Measurements from ENCODE around the gene BTBD3.
A peak's percentile ranks its signal among the peaks of the same experiment; 100 is the strongest.

Gene BTBD3

DNA sequence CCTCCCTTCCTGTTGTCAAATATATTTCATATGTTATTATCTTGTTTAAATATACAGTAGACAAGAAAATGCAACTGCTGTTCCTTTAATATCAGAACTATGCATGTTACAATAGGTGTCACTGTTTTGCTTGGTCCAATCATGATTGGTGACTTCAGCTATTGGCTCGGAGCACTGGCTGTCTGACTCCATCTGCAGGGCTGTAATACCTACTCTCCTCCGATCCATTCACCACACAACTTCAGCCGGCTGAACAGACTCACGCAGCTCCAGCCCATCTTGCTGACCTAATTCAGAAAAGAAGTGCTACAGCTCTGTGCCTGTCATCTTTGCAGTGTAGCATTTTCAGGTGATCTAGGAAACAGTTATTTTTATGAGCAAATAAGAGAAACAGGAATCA, at the start of gene BTBD3:
BTBD3 (plus strand) TSS at position 231 of the 400 bp plus-strand sequence. CDS start 383 bp downstream, outside the sequence.
- no peak for DNase-seq

- DNase-seq, result no peak
Measured at GRCh38 chr20:11869641-11870040, 48.1 kb upstream of the BTBD3 start.

DNA sequence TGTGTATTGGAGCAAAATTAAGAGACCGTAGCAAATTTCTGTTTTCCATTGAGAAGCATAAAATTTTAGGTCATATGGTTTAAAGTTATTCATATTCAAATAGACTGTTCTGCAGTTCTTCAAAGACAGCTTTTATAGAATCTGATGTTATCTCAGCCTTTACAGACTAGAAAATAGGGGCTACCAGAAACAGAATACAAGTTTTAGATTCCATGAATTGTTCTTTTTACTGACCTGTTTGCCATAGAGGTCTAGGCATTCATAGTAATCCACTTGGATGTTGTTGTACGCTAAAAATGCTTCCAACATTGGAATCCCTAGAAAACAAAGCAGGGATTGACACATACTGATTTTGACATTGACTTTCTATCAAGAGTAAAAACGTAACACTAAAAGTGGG, 47.3 kb upstream of the BTBD3 start:
- no peak for DNase-seq

DNA sequence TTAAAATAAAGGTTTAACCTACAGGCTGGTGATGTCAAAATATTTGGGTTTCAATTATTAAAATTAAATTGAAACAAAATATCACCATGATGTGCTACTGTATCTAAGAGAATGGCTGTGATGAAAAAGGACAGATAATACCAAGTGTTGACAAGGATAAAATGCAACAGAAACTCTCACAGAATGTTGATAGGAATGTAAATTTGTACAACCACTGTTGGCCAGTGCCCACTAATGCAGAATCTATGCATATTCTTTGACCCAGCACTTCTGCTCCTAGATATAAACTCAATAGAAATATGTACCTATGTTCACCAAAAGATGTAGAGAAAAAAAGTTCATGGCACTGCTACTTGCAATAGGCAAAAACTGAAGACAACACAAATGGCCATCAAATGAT, 41.1 kb upstream of the BTBD3 start:
- DNase-seq, result no peak

- DNase-seq, result no peak
Measured at GRCh38 chr20:11880680-11881079, 37.0 kb upstream of the BTBD3 start.

- DNase-seq, result no peak
Measured at GRCh38 chr20:11881449-11881848, 36.2 kb upstream of the BTBD3 start.

- DNase-seq, result no peak
Measured at GRCh38 chr20:11882651-11883050, 35.0 kb upstream of the BTBD3 start.

GRCh38 chr20:11888648-11889047, 29.0 kb upstream of the BTBD3 start:
- no peak for DNase-seq

DNA sequence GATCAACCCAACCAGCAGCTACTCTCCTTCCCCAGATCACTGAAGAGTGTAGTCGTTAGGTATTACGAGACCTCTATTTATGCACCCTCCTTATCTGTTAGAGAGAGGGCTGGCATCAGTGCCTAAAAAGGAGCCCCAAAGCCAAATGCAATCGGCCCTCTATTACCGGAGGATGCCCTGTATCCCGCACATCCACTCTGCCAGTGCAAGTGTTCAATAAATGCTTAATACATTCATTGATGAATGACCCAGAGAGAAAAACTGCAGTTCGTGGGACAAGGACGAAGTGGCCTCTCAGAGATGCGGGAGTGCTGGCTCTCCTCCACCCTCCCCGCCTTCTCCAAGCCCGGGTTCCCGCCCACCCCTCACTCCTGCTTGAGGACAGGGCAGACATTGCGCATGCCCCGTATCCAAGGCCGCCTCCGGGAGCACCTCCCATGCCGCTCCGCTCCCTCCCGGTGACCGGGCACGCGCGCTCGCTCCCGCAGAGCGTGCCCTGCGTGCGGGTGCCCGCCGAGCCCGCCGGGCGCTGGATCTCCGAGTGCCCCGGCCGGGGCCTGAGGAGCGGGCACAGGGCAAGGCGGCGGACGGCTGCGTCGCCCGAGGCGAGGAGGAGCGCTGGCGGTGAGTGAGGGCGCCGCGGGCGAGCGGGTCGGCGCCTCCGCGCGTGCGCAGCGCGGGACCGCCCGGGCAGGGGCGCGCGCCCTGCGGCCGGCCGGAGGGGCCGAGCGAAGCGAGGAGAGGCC, 27.2 kb upstream of the BTBD3 start:
- DNase-seq, result peak; percentile 13 to 67

DNA sequence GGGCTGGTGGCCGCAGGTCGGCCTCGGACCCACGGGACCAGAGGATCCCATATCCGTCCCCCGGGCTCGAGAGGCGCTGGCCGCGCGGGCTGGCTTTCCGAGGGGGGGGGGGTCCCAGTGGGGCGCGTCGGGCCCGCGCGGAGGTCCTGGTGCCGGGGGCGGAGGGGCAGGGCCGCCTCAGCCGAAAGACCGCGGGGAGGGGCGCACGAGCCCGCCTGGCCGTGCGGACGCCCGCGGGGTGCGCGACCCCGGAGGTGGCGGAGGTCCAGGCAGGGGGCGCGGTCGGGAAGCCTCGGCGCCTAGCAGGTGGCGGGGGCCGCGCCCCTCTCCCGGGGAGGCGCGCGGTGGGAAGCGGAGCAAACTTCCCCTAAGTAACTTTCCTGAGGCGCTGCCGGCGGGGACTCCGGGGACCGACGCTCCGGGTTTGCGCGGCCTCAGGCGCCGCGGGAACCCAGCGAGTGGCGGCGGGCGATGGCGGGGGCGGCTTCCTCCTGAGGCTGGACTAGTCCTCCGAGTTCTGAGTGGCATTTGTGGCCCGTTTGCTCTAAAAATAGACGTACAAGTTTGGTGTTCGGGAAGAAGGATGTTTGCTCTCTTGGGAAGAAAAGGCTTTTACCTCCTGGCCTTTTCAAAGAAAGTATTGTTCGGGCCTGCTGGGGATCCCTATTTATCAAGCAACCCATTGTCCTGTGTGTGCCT, 26.5 kb upstream of the BTBD3 start:
- peak in 1 of 2 donors; percentile 6 for DNase-seq

- DNase-seq, result peak; percentile 34 to 51
Measured at GRCh38 chr20:11891776-11892545, 25.7 kb upstream of the BTBD3 start.

DNA sequence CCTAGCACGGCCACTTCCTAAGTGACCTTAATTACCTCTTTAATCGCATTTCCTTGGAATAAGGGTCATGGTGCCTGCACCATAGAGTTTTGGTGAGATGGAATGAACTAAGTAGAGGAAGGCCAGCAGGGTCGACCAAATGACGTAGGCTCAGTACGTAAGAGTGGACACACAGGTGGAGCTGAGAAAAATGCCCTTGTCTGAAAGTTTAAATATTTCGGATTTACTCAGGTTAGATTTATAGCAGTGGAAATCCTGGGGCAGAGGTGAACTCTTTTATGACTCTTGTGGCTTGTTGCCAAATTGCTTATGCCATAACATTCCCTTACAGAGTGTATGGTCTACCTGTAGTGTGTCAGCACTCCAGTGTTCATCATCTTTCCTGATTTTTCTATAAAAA, 23.6 kb upstream of the BTBD3 start:
- DNase-seq, result no peak

DNA sequence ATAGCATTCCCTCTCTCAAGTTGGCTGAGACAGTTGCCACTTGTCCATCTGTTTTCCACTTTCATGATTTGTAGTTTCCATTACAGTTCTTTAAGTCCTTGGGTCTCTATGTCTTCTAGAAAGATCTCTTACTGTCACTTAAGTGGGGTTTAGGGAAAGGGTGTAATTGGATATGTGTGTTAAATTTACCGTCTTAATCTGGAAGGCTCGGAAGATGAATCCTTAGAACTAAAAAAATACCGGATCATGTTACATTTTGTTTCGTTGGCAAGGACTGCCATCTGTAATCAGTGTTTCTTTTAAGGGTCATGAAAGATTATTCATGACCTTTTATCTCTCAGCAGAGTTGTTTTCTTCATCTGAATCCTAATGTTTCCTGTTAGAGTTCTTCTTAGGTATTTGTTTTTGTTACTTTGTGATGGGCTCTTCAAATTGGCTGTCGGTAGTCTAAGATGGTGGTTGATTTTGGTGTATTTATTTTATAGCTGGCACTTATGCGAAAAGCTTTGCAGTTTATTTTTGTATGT, 21.8 kb upstream of the BTBD3 start:
- DNase-seq, result no peak

- no peak for DNase-seq
Measured at GRCh38 chr20:11901127-11901526, 16.6 kb upstream of the BTBD3 start.

DNA sequence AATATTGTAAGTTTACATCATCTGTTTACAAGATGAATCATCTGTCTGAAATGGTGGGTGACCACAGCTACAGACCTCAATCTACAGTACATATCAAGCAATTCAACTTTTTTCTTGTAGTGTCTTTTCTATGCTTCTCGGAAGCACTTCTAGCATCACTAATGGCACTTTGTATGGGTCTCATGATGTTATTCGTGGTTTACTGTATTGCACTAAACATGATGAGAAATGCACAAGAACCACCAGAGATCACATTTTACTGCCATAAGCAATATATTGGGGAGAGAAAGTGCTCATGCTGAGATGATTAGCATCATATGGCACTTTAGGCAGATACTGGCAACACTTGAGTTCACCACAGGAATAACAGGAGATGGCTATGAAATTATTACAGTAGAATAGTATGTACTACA, 15.4 kb upstream of the BTBD3 start:
- DNase-seq, result no peak

DNA sequence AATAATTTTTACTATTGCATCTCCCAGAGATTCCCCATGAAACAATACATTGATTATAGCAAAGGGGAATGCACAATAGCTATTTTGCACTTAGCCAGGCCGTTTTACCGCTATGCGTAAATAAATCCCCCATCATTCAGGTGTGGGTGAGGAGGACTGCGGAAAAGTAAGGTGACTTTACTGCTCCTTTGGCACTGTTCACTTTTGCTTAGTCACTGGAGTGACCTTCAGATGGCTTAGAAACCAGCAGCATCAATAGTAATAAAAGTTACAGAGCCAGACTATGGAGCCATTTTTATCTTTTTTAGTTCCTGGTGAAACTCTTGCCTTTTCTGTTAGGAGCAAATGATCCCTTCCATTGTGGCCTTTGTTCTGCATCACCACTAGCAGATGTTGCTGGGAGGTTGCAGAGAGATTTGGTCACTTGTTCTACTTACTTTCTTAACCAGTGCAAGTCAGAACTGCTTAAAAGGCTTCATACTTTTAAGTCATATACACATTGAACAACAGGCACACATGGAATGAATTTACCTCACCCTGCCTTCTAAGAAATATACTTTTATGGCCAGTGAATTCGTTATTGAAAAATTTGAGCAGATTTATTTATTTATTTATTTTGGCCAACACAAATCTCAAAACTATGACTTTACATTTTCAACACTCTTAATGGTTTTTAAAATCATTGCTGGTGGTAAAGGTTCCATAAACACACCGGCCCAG, 12.1 kb upstream of the BTBD3 start:
- DNase-seq, result no peak

DNA sequence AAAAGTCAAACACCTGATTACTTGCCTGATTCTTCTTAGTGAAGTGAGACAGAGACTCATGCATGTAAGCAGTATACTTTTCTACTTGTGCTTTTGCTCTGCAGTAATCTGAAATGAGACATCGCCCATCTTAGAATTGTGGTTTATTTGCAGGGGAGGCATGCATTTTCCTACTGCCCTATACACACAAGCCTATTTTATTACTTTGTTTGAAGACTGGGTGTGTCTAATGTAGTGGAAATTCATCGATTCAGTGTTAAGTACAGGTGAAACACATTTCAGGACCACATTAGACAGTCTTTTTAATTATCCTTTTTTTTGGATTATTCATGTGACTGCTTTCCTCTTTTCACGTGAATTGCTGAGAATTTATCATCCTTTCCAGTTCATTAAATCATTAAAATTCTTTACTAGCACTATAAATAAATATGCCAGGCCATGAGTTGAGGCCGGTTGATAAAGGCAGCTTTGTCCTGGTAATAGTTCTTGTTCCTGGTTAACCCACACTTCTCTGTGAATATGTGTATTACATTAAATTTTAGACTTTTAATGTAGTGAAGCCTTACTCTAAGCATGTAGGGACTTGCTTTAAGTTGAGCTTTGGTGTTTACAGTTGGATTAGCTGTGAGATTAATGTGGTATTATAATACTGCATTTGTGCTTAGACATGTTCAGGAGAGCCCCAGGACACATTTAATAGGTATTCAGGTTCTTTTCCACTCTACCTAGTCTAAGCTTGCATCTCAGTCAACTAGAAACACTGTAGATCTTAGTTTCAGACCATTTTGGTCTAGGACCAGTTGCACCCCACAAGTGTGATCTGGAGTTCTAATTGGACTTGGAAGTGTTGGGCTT, 10.8 kb upstream of the BTBD3 start:
- no peak for DNase-seq

- no peak for DNase-seq
Measured at GRCh38 chr20:11907621-11908020, 10.1 kb upstream of the BTBD3 start.

DNA sequence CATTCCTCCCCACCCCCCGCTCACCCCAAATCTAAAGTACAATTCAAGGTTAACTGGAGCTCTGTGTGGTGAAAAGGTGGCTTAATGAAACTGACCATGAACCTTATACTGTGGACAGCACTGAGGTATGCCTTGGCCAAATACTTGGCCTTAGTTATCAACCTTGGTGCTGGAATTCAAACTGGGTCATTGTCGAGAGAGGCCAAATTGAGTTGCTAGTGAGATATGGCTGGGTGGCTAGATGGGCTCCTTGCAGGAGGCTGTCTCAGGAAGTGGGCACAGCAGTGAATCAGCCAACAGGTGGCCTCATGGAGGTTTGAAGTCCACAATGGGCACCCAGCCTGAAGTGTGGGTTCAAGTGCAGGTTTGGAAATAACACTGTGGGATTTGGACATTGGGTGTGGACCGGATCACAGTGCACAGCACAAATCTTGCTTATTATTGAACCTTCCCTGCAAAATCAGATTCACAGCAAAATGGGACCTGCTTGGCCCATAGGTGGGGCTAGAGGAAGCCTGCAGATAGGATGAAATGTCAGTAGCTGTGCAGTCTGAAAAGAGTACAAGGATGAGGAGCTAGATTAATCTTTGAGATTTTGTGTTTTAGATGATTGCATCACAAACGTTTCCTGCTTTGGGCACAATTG, 5.6 kb upstream of the BTBD3 start:
- DNase-seq, result no peak

DNA sequence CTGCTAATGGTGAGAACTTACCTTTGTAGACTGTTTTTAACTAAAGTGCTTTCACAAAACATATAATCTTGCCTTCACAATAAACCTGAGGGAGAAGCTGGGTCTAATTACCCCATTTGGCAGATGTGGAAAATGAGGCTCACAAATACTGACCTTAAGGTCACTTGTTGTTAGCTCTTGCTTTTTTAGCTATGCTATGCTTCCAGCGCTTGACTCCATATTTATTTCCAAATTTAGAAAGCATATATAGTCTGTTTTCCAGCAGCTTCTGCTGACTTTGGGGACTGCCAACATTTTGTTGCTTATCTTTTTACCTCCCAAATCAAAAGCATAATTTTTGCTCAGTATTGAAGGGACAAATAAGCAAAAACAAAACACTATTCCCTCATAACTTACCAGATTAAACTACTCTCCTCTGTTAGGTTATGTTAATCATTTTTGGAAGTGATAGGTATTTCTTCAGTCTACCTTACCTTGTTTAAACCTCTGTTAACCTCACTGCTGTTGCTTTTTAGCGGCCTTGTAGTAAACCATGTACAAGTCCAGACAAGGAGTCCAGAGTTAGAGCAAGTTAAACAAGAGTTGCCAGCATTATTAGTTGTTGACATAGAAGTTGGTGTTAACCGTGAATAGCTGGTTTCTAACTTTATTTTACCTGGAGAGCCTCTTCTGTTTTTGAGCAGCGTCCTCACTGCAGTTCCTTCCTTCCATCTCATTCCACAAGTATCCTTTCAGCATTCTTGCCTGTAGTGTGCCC, 4.9 kb upstream of the BTBD3 start:
- no peak for DNase-seq
